Loucy (cell line): ENCODE measurements around the gene XRCC3.

Experiments
- CTCF ChIP-seq: fragments of 200-600 bp; sonication (generic); conservative IDR thresholded peaks from 2 replicates; pipeline ENCODE4 v1.5.1; 2014; ENCODE audit warnings: mild to moderate bottlenecking, antibody characterized with exemption, low read length
- EZH2phosphoT487 ChIP-seq: fragments of 200-600 bp; IDR thresholded peaks from 2 replicates; pipeline ENCODE4 v1.6.1; 2018; ENCODE audit warnings: antibody characterized with exemption, mild to moderate bottlenecking, moderate library complexity, borderline replicate concordance

GRCh38 chr14:103697206-103697602 is 18.0 kb downstream of the XRCC3 start:
- TF ChIP-seq CTCF, result no peak
- TF ChIP-seq EZH2phosphoT487, result no peak
